ENCODE results near the gene SH3PXD2B. TPM values are rescaled to one million over a fixed set of nuclear protein-coding genes. Genes with fewer than 3 reads are reported as not detected.

SH3PXD2B gene
- total and polyA plus RNA-seq, 7 experiments from 2014 or later: 0.15 to 1.1 (median 0.28) TPM; not detected in 1

GRCh38 chr5:172434251-172434650 lies 20.1 kb downstream of the SH3PXD2B start:
- Mint-ChIP-seq H3K27me3 (peaks cover 0 to 11% (median 0%) of the 10 kb centered on the region in 5 donors), H3K36me3 (no peaks in the 10 kb centered on the region), H3K4me1 (peaks cover 0 to 2% (median 0%) of the 10 kb centered on the region in 7 donors), H3K9me3 (no peaks in the 10 kb centered on the region), H3K27ac (no peak overlapping the region), H3K4me3 (no peak overlapping the region)
- intact Hi-C loops (cut with micrococcal nuclease): no loop called here
- Histone ChIP-seq H3K4me1 (ENCODE audit: control insufficient read depth in 2 of 2, insufficient read depth in 2 of 2, low read length in 2 of 2) (no peaks in the 10 kb centered on the region), H3K36me3 (ENCODE audit: control insufficient read depth in 2 of 3, insufficient read depth in 3 of 3, low read length in 3 of 3) (no peaks in the 10 kb centered on the region), H3K9me3 (ENCODE audit: control insufficient read depth in 2 of 3, low read length in 3 of 3) (no peaks in the 10 kb centered on the region), H3K27ac (ENCODE audit: low read depth, low read length) (no peak overlapping the region), H3K4me3 (ENCODE audit: low read length) (no peak overlapping the region), H3K27me3 (ENCODE audit: control insufficient read depth in 2 of 2, insufficient read depth in 2 of 2, low read length in 2 of 2) (no peaks in the 10 kb centered on the region)
- ChIA-PET POLR2A (no interaction called here), CTCF (no interaction called here)
- no peak for DNase-seq
- ATAC-seq: no peak

- H3K27me3 Mint-ChIP-seq: peaks cover 0 to 14% (median 0%) of the 10 kb centered on the region in 5 donors
- intact Hi-C loops (cut with micrococcal nuclease): no loop called here
- DNase-seq: no peak
- Histone ChIP-seq H3K4me3 (ENCODE audit: low read length) (no peak overlapping the region), H3K27ac (ENCODE audit: low read depth, low read length) (no peak overlapping the region), H3K36me3 (ENCODE audit: control insufficient read depth in 2 of 3, insufficient read depth in 3 of 3, low read length in 3 of 3) (no peaks in the 10 kb centered on the region), H3K27me3 (ENCODE audit: control insufficient read depth in 2 of 2, insufficient read depth in 2 of 2, low read length in 2 of 2) (no peaks in the 10 kb centered on the region), H3K4me1 (ENCODE audit: control insufficient read depth in 2 of 2, insufficient read depth in 2 of 2, low read length in 2 of 2) (no peaks in the 10 kb centered on the region), H3K9me3 (ENCODE audit: control insufficient read depth in 2 of 3, low read length in 3 of 3) (no peaks in the 10 kb centered on the region)
- ChIA-PET POLR2A (no interaction called here), CTCF (no interaction called here)
- no peak overlapping the region for H3K27ac Mint-ChIP-seq
- H3K36me3 Mint-ChIP-seq: no peaks in the 10 kb centered on the region
- no peaks in the 10 kb centered on the region for H3K9me3 Mint-ChIP-seq
- peaks cover 0 to 2% (median 0%) of the 10 kb centered on the region in 7 donors for H3K4me1 Mint-ChIP-seq
- no peak for ATAC-seq
- H3K4me3 Mint-ChIP-seq: no peak overlapping the region
Measured at GRCh38 chr5:172433513-172433912, 20.8 kb downstream of the SH3PXD2B start.

- Histone ChIP-seq H3K4me3 (ENCODE audit: low read length) (no peak overlapping the region), H3K36me3 (ENCODE audit: control insufficient read depth in 2 of 3, insufficient read depth in 3 of 3, low read length in 3 of 3) (no peaks in the 10 kb centered on the region), H3K9me3 (ENCODE audit: control insufficient read depth in 2 of 3, low read length in 3 of 3) (no peaks in the 10 kb centered on the region), H3K27ac (ENCODE audit: low read depth, low read length) (no peak overlapping the region), H3K4me1 (ENCODE audit: control insufficient read depth in 2 of 2, insufficient read depth in 2 of 2, low read length in 2 of 2) (no peaks in the 10 kb centered on the region), H3K27me3 (ENCODE audit: control insufficient read depth in 2 of 2, insufficient read depth in 2 of 2, low read length in 2 of 2) (no peaks in the 10 kb centered on the region)
- H3K4me1 Mint-ChIP-seq: peaks cover 0 to under 1% (median 0%) of the 10 kb centered on the region in 7 donors
- ChIA-PET CTCF (no interaction called here), POLR2A (no interaction called here)
- DNase-seq: no peak
- no peak overlapping the region for H3K27ac Mint-ChIP-seq
- peaks cover 0 to 15% (median 0%) of the 10 kb centered on the region in 5 donors for H3K27me3 Mint-ChIP-seq
- intact Hi-C loops (cut with micrococcal nuclease): no loop called here
- H3K4me3 Mint-ChIP-seq: no peak overlapping the region
- ATAC-seq: no peak
- no peaks in the 10 kb centered on the region for H3K9me3 Mint-ChIP-seq
- no peaks in the 10 kb centered on the region for H3K36me3 Mint-ChIP-seq
Measured at GRCh38 chr5:172433071-172433470, 21.3 kb downstream of the SH3PXD2B start.

GRCh38 chr5:172430354-172430753 lies 24.0 kb downstream of the SH3PXD2B start:
- peaks cover 0 to 16% (median 2%) of the 10 kb centered on the region in 5 donors for H3K27me3 Mint-ChIP-seq
- Histone ChIP-seq H3K9me3 (ENCODE audit: control insufficient read depth in 2 of 3, low read length in 3 of 3) (no peaks in the 10 kb centered on the region), H3K4me1 (ENCODE audit: control insufficient read depth in 2 of 2, insufficient read depth in 2 of 2, low read length in 2 of 2) (no peaks in the 10 kb centered on the region), H3K27ac (ENCODE audit: low read depth, low read length) (no peak overlapping the region), H3K4me3 (ENCODE audit: low read length) (no peak overlapping the region), H3K36me3 (ENCODE audit: control insufficient read depth in 2 of 3, insufficient read depth in 3 of 3, low read length in 3 of 3) (no peaks in the 10 kb centered on the region), H3K27me3 (ENCODE audit: control insufficient read depth in 2 of 2, insufficient read depth in 2 of 2, low read length in 2 of 2) (no peaks in the 10 kb centered on the region)
- ChIA-PET POLR2A (no interaction called here), CTCF (no interaction called here)
- H3K36me3 Mint-ChIP-seq: no peaks in the 10 kb centered on the region
- DNase-seq (no peak), ATAC-seq (no peak)
- H3K27ac Mint-ChIP-seq: no peak overlapping the region
- intact Hi-C loops (cut with micrococcal nuclease): no loop called here
- H3K4me3 Mint-ChIP-seq: no peak overlapping the region
- peaks cover 0 to under 1% (median 0%) of the 10 kb centered on the region in 7 donors for H3K4me1 Mint-ChIP-seq
- no peaks in the 10 kb centered on the region for H3K9me3 Mint-ChIP-seq

- no peak for DNase-seq
- peaks cover 0 to 21% (median 2%) of the 10 kb centered on the region in 5 donors for H3K27me3 Mint-ChIP-seq
- H3K27me3 ChIP-seq (ENCODE audit: control insufficient read depth in 2 of 2, insufficient read depth in 2 of 2, low read length in 2 of 2): no peaks in the 10 kb centered on the region
- ATAC-seq: peak; percentile 24
- peaks cover 0 to 3% (median 0%) of the 10 kb centered on the region in 7 donors for H3K4me1 Mint-ChIP-seq
- H3K9me3 Mint-ChIP-seq: no peaks in the 10 kb centered on the region
- H3K4me3 ChIP-seq (ENCODE audit: low read length): no peak overlapping the region
- no peak overlapping the region for H3K27ac Mint-ChIP-seq
- ChIA-PET POLR2A (no interaction called here), CTCF (no interaction called here)
- no peaks in the 10 kb centered on the region for H3K36me3 Mint-ChIP-seq
- H3K27ac ChIP-seq (ENCODE audit: low read depth, low read length): no peak overlapping the region
- H3K4me3 Mint-ChIP-seq: no peak overlapping the region
- no peaks in the 10 kb centered on the region for H3K36me3 ChIP-seq (ENCODE audit: control insufficient read depth in 2 of 3, insufficient read depth in 3 of 3, low read length in 3 of 3)
- intact Hi-C loops (cut with micrococcal nuclease): no loop called here
- no peaks in the 10 kb centered on the region for H3K4me1 ChIP-seq (ENCODE audit: control insufficient read depth in 2 of 2, insufficient read depth in 2 of 2, low read length in 2 of 2)
- no peaks in the 10 kb centered on the region for H3K9me3 ChIP-seq (ENCODE audit: control insufficient read depth in 2 of 3, low read length in 3 of 3)
Measured at GRCh38 chr5:172429201-172429940, 25.0 kb downstream of the SH3PXD2B start.

GRCh38 chr5:172428224-172429166 lies 25.8 kb downstream of the SH3PXD2B start:
- POLR2A ChIA-PET: no interaction called here
- H3K4me1 ChIP-seq (ENCODE audit: control insufficient read depth in 2 of 2, insufficient read depth in 2 of 2, low read length in 2 of 2): no peaks in the 10 kb centered on the region
- no peak overlapping the region for H3K4me3 Mint-ChIP-seq
- H3K36me3 ChIP-seq (ENCODE audit: control insufficient read depth in 2 of 3, insufficient read depth in 3 of 3, low read length in 3 of 3): no peaks in the 10 kb centered on the region
- peaks cover 0 to 21% (median 2%) of the 10 kb centered on the region in 5 donors for H3K27me3 Mint-ChIP-seq
- no peak overlapping the region for H3K27ac ChIP-seq (ENCODE audit: low read depth, low read length)
- H3K27me3 ChIP-seq (ENCODE audit: control insufficient read depth in 2 of 2, insufficient read depth in 2 of 2, low read length in 2 of 2): no peaks in the 10 kb centered on the region
- no peak overlapping the region for H3K27ac Mint-ChIP-seq
- no peak for ATAC-seq
- intact Hi-C loops (cut with micrococcal nuclease): no loop called here
- DNase-seq: no peak
- H3K9me3 ChIP-seq (ENCODE audit: control insufficient read depth in 2 of 3, low read length in 3 of 3): no peaks in the 10 kb centered on the region
- H3K4me1 Mint-ChIP-seq: peaks cover 0 to 3% (median 0%) of the 10 kb centered on the region in 7 donors
- no peaks in the 10 kb centered on the region for H3K36me3 Mint-ChIP-seq
- no peaks in the 10 kb centered on the region for H3K9me3 Mint-ChIP-seq
- H3K4me3 ChIP-seq (ENCODE audit: low read length): no peak overlapping the region
- CTCF ChIA-PET: no interaction called here
